Prostate gland (tissue), 2 donors: ENCODE results near the gene TTC23. TPM values are rescaled to one million over a fixed set of nuclear protein-coding genes. Genes with fewer than 3 reads are reported as not detected.

Experiments used
- DNase-seq: peaks from one replicate; pipeline ENCODE4 v3.0.0-alpha.2; 2019; ENCODE audit warnings: low spot score
- H3K27ac ChIP-seq, 2 donors: fragments of 200-600 bp; sonication (generic); 2 replicates each; pipeline ENCODE4 v1.5.1; 2017 to 2019
- H3K27me3 ChIP-seq: fragments of 200-600 bp; sonication (generic); replicated peaks from 2 replicates; pipeline ENCODE4 v1.5.1; 2019; ENCODE audit not compliant: insufficient read depth
- H3K36me3 ChIP-seq, 2 donors: fragments of 200-600 bp; sonication (generic); 1 replicate in 1 of 2; 2 replicates in 1 of 2; pipeline versions ENCODE4 v1.5.1 to v1.8.1; 2017 to 2019
- H3K4me1 ChIP-seq: fragments of 200-600 bp; sonication (generic); replicated peaks from 2 replicates; pipeline ENCODE4 v1.5.1; 2019
- H3K4me3 ChIP-seq, 2 donors: fragments of 200-600 bp; sonication (generic); 2 replicates each; pipeline ENCODE4 v1.5.1; 2017 to 2019
- H3K9me3 ChIP-seq: fragments of 200-600 bp; sonication (generic); 2 replicates; pipeline ENCODE4 v1.5.1; 2017
- CTCF ChIP-seq, 4 experiments: fragments of 200-600 bp in 2 of 4; fragments of 450-650 bp in 2 of 4; sonication (generic) in 2 of 4; IDR thresholded peaks; 1 replicate in 3 of 4; 2 replicates in 1 of 4; pipeline ENCODE4 v1.5.1; 2016 to 2019; ENCODE audit warnings: antibody characterized with exemption in 4 of 4, mild to moderate bottlenecking in 2 of 4, moderate library complexity in 2 of 4
- POLR2A ChIP-seq: fragments of 450-650 bp; IDR thresholded peaks from one replicate; pipeline ENCODE4 v1.6.1; 2016; ENCODE audit warnings: antibody characterized with exemption, mild to moderate bottlenecking
- POLR2AphosphoS5 ChIP-seq: sonication (generic); formaldehyde crosslinking; IDR thresholded peaks from one replicate; pipeline ENCODE4 v1.6.1; 2017; ENCODE audit warnings: antibody characterized with exemption
- WGBS: methylation state at CpG from one replicate; pipeline ENCODE4 v1.1.5; 2018; 5-methylcytosine and 5-hydroxymethylcytosine counted together
- intact Hi-C: fragments of 100-400 bp; cut with DNase I; formaldehyde crosslinking; loops from one replicate; pipeline ENCODE4 v1.14.2; 2022
- total RNA-seq, 2 donors: library from RNA; depleted of rRNA; stranded (reverse); fragments of >200 nt; gene quantifications; one replicate each; pipeline ENCODE4 v1.1.0, GENCODE V29; 2016

Gene TTC23
- total RNA-seq, 2 donors from 2014 or later: 18.1 to 39.5 TPM

- no peaks in the 10 kb centered on the region for H3K36me3 ChIP-seq
- H3K4me1 ChIP-seq: no peaks in the 10 kb centered on the region
- no peaks in the 10 kb centered on the region for H3K9me3 ChIP-seq
- H3K4me3 ChIP-seq: no peak overlapping the region
- intact Hi-C loops: no loop called here
- DNase-seq: no peak
- no peaks in the 10 kb centered on the region for H3K27me3 ChIP-seq
- peak overlapping the region in 1 of 2 donors; percentile 11 for H3K27ac ChIP-seq
- 93% methylated on average over 15 of the region's 15 CpGs for WGBS
- no peak for TF ChIP-seq POLR2A
- no peak for TF ChIP-seq CTCF (IDR thresholded peaks at IDR 0.05)
- no peak for TF ChIP-seq POLR2AphosphoS5
Observed at GRCh38 chr15:99138491-99138982, 110.8 kb downstream of the TTC23 start.

- intact Hi-C loops: no loop called here
- Histone ChIP-seq H3K27me3 (no peaks in the 10 kb centered on the region), H3K9me3 (no peaks in the 10 kb centered on the region), H3K4me1 (no peaks in the 10 kb centered on the region), H3K4me3 (no peak overlapping the region), H3K36me3 (no peaks in the 10 kb centered on the region), H3K27ac (peak overlapping the region in 1 of 2 donors; percentile 3)
- 83% methylated on average over 5 of the region's 5 CpGs for WGBS
- DNase-seq: no peak
- no peak for TF ChIP-seq CTCF (IDR thresholded peaks at IDR 0.05)
- no peak for TF ChIP-seq POLR2AphosphoS5
- TF ChIP-seq POLR2A: no peak
Observed at GRCh38 chr15:99137877-99138276, 111.5 kb downstream of the TTC23 start.

- TF ChIP-seq POLR2AphosphoS5: no peak
- TF ChIP-seq CTCF (IDR thresholded peaks at IDR 0.05): no peak
- TF ChIP-seq POLR2A: no peak
- Histone ChIP-seq H3K4me3 (no peak overlapping the region), H3K36me3 (no peaks in the 10 kb centered on the region), H3K9me3 (no peaks in the 10 kb centered on the region), H3K4me1 (no peaks in the 10 kb centered on the region), H3K27me3 (no peaks in the 10 kb centered on the region), H3K27ac (peak overlapping the region in 1 of 2 donors; percentile 3)
- 53% methylated on average over 13 of the region's 13 CpGs for WGBS
- intact Hi-C loops: no loop called here
- no peak for DNase-seq
Observed at GRCh38 chr15:99137111-99137546, 112.3 kb downstream of the TTC23 start.

GRCh38 chr15:99135194-99135593 lies 114.2 kb downstream of the TTC23 start:
- DNase-seq: no peak
- 48% methylated on average over 4 of the region's 4 CpGs for WGBS
- intact Hi-C loops: no loop called here
- no peaks in the 10 kb centered on the region for H3K27me3 ChIP-seq
- H3K27ac ChIP-seq: no peak overlapping the region
- TF ChIP-seq POLR2AphosphoS5 (no peak), POLR2A (no peak), CTCF (IDR thresholded peaks at IDR 0.05) (no peak)
- H3K36me3 ChIP-seq: no peaks in the 10 kb centered on the region
- H3K4me1 ChIP-seq: no peaks in the 10 kb centered on the region
- no peak overlapping the region for H3K4me3 ChIP-seq
- no peaks in the 10 kb centered on the region for H3K9me3 ChIP-seq

GRCh38 chr15:99134317-99134821 lies 115.0 kb downstream of the TTC23 start:
- 79% methylated on average over 11 of the region's 11 CpGs for WGBS
- intact Hi-C loops: no loop called here
- no peaks in the 10 kb centered on the region for H3K36me3 ChIP-seq
- no peaks in the 10 kb centered on the region for H3K27me3 ChIP-seq
- no peaks in the 10 kb centered on the region for H3K4me1 ChIP-seq
- no peak overlapping the region for H3K4me3 ChIP-seq
- H3K9me3 ChIP-seq: no peaks in the 10 kb centered on the region
- no peak overlapping the region for H3K27ac ChIP-seq
- TF ChIP-seq CTCF (IDR thresholded peaks at IDR 0.05): no peak
- no peak for TF ChIP-seq POLR2A
- no peak for TF ChIP-seq POLR2AphosphoS5
- no peak for DNase-seq
